Muscle of leg (tissue), 11 donors: ENCODE results near the gene ANO6. TPM values are rescaled to one million over a fixed set of nuclear protein-coding genes. Genes with fewer than 3 reads are reported as not detected.

Experiments
- DNase-seq: peaks from one replicate; pipeline ENCODE4 v3.0.0; 2013
- H3K27ac ChIP-seq: one replicate; pipeline ENCODE4 v1.5.1; 2013; ENCODE audit warnings: mild to moderate bottlenecking, low read length, control low read depth
- H3K27me3 ChIP-seq: one replicate; pipeline ENCODE4 v1.6.1; 2013; ENCODE audit warnings: low read length; ENCODE audit not compliant: control insufficient read depth, insufficient read depth
- H3K36me3 ChIP-seq: one replicate; pipeline ENCODE4 v1.6.1; 2013; ENCODE audit warnings: low read length; ENCODE audit not compliant: control insufficient read depth, insufficient read depth
- H3K4me1 ChIP-seq: one replicate; pipeline ENCODE4 v1.6.1; 2013; ENCODE audit warnings: low read length; ENCODE audit not compliant: control insufficient read depth, insufficient read depth
- H3K4me3 ChIP-seq: one replicate; pipeline ENCODE4 v1.5.1; 2013; ENCODE audit warnings: low read length, control low read depth
- H3K9me3 ChIP-seq: replicated peaks from 2 replicates; pipeline ENCODE4 v1.6.1; 2013; ENCODE audit warnings: low read depth, low read length; ENCODE audit not compliant: control insufficient read depth
- WGBS: methylation state at CpG from one replicate; pipeline ENCODE4 v1.1.5; 2013; ENCODE audit warnings: missing lambda C conversion rate; ENCODE audit not compliant: insufficient coverage; 5-methylcytosine and 5-hydroxymethylcytosine counted together
- polyA plus RNA-seq, 8 donors: library from polyadenylated mRNA; unstranded; fragments of 120-200 nt; gene quantifications; one replicate each; pipeline versions ENCODE4 v1.2.1 to v1.2.3, GENCODE V29; 2013; ENCODE audit warnings: inconsistent platforms in 1 of 8, low replicate concordance in 1 of 8; ENCODE audit not compliant: insufficient read length in 8 of 8, insufficient read depth in 1 of 8
- total RNA-seq: library from RNA; stranded (reverse); fragments of 120-200 nt; gene quantifications from one replicate; pipeline ENCODE4 v1.2.4, GENCODE V29; 2013

The ANO6 gene
- total and polyA plus RNA-seq, 9 donors: 38.7 to 61.7 (median 56.7) TPM

DNA sequence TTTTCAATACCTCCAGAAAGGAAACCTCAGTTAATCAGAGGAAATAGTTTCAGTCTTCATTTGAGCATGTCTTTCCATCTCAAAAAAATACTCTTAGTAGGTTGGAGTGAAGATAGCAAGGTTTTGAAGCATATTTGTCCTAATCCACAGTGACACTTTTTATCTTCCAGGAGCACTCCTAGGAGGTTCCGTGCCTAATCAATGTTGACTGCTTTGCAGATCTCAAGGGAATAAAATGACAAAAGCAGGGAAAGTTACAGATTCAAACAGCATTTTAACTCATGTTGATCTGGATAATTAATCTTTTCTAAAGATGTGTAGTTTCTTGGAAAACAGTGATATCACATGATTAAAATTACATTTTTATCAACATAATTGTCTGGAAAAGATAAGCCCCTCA, 213.9 kb downstream of the ANO6 start:
- no CpG with 5 or more reads among the region's 1 CpG for WGBS
- Histone ChIP-seq H3K4me1 (no peaks in the 10 kb centered on the region), H3K27me3 (no peaks in the 10 kb centered on the region), H3K36me3 (peaks cover 40% of the 10 kb centered on the region), H3K4me3 (no peak overlapping the region), H3K9me3 (peaks cover 2% of the 10 kb centered on the region), H3K27ac (no peak overlapping the region)
- no peak for DNase-seq

GRCh38 chr12:45431126-45431525, 215.2 kb downstream of the ANO6 start:
- Histone ChIP-seq H3K4me1 (peaks cover 3% of the 10 kb centered on the region), H3K9me3 (peaks cover 2% of the 10 kb centered on the region), H3K27me3 (no peaks in the 10 kb centered on the region), H3K4me3 (no peak overlapping the region), H3K36me3 (peaks cover 40% of the 10 kb centered on the region), H3K27ac (no peak overlapping the region)
- 86% methylated on average over 1 of the region's 5 CpGs for WGBS
- DNase-seq: no peak

DNA sequence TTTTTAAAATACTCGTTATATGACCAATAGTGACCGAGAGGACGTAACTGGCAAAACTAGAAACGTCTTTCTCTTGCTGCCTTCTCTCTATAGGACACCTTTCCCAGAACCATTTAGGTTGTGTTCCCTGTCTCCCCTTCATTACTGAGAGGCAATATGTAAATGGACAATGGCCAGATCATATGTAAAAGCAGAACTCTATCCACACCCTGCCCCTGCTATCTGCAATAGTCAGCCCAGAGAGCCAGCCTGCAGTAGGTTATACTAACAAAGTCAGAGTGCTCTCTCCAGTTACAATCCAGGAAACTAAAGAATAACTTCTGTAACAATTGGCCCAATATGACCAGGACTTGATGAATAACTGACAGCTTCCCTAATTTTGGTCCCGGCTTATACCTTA, 216.8 kb downstream of the ANO6 start:
- Histone ChIP-seq H3K9me3 (peaks cover 2% of the 10 kb centered on the region), H3K27ac (no peak overlapping the region), H3K4me3 (no peak overlapping the region), H3K4me1 (peaks cover 3% of the 10 kb centered on the region), H3K36me3 (peaks cover 29% of the 10 kb centered on the region), H3K27me3 (no peaks in the 10 kb centered on the region)
- WGBS: 100% methylated on average over 1 of the region's 5 CpGs
- DNase-seq: no peak

- Histone ChIP-seq H3K4me3 (no peak overlapping the region), H3K27ac (no peak overlapping the region), H3K27me3 (no peaks in the 10 kb centered on the region), H3K36me3 (peaks cover 23% of the 10 kb centered on the region), H3K9me3 (peaks cover 2% of the 10 kb centered on the region), H3K4me1 (peaks cover 3% of the 10 kb centered on the region)
- DNase-seq: no peak
- 50% methylated on average over 2 of the region's 6 CpGs for WGBS
Measured at GRCh38 chr12:45433441-45433868, 217.6 kb downstream of the ANO6 start.

GRCh38 chr12:45434094-45434493, 218.2 kb downstream of the ANO6 start:
- WGBS: no CpG with 5 or more reads among the region's 7 CpGs
- H3K27ac ChIP-seq: no peak overlapping the region
- no peak for DNase-seq
- H3K36me3 ChIP-seq: peaks cover 20% of the 10 kb centered on the region
- H3K4me3 ChIP-seq: no peak overlapping the region
- peaks cover 2% of the 10 kb centered on the region for H3K9me3 ChIP-seq
- no peaks in the 10 kb centered on the region for H3K27me3 ChIP-seq
- H3K4me1 ChIP-seq: peaks cover 3% of the 10 kb centered on the region

DNA sequence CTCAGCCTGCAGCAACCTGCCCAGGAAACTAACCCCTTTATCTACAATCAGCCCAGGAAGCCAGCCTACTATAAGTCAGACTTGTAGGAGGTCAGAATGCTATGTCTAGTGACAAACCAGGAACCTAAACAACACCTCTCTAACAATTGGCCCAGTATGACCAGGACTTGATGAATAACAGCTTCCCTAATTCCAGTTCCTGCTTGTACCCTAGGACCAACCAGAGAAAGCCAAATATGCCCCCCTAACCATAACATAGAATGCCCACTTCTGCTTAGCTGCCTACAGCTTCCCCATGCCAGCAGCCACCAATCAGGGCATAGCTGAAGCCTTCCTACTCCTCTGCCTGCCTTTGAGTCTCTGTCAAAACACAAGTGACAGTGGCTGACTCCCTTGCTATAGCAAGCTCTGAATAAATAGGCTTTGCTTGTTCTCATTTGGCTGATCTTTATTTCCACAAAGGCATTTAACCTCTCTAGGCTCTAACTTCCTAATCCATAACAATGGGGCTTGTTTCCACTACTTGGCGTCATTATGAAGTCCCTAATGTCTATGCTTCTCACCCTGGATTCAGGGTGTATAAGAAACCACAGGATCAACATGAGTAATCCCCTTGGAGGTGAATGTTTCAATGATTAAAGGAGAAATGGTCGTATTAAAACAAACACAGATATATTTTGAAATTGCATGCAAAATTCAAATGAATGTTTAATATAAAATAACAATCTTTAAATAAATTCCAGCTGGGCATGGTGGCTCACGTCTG, 220.2 kb downstream of the ANO6 start:
- WGBS: no CpG with 5 or more reads among the region's 3 CpGs
- peak; percentile 35 for DNase-seq
- no peak overlapping the region for H3K27ac ChIP-seq

DNA sequence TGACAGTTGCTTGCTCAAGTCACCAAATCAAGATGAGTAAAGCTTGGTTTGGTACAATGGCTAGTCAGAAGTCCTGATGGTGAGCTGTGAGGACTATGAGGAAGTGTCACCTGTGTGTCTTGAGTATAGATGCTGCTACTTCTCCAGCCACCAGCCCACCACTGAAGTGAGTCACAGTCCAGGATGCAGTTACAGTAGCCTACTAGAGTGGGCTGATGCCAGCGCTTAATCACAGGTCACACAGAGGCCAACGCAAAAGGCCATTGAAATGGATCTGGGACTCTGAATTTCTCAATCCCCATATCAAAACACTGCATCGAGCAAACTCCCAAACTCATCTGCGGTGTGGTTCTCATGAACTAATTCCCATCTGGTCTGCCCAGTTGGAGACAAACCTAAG, 223.1 kb downstream of the ANO6 start:
- Histone ChIP-seq H3K4me1 (peaks cover 3% of the 10 kb centered on the region), H3K9me3 (peaks cover 12% of the 10 kb centered on the region), H3K27me3 (no peaks in the 10 kb centered on the region), H3K4me3 (no peak overlapping the region), H3K27ac (no peak overlapping the region), H3K36me3 (no peaks in the 10 kb centered on the region)
- WGBS: no CpG with 5 or more reads among the region's 4 CpGs
- no peak for DNase-seq

More for the DNA sequence above, 220.2 kb downstream of the ANO6 start:
- peaks cover 4% of the 10 kb centered on the region for H3K9me3 ChIP-seq
- no peak overlapping the region for H3K4me3 ChIP-seq
- H3K4me1 ChIP-seq: peaks cover 3% of the 10 kb centered on the region
- peaks cover 12% of the 10 kb centered on the region for H3K36me3 ChIP-seq
- H3K27me3 ChIP-seq: no peaks in the 10 kb centered on the region

- H3K4me1 ChIP-seq: no peaks in the 10 kb centered on the region
- no peak for DNase-seq
- no peaks in the 10 kb centered on the region for H3K36me3 ChIP-seq
- H3K27me3 ChIP-seq: no peaks in the 10 kb centered on the region
- WGBS: 80% methylated on average over 1 of the region's 1 CpG
- H3K27ac ChIP-seq: no peak overlapping the region
- H3K9me3 ChIP-seq: peaks cover 19% of the 10 kb centered on the region
- H3K4me3 ChIP-seq: no peak overlapping the region
Measured at GRCh38 chr12:45446013-45446412, 230.1 kb downstream of the ANO6 start.

DNA sequence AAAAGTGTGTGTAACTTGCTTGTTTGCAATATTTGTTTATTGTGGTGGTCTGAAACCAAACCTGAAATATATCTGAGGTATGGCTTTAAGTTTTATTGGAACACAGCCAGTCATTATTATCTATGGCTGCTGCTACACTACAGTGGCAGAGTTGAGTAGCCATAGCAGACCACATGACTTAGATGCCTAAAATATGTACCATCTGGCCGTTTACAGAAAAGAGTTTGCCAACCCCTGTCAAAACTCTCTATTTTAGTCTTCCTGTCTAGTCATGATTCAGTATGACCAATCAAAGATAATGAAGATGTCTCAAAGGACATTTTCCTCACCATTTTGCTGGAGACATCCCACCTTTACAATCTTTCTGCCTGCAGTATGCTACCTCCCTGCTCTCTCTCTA, 242.3 kb downstream of the ANO6 start:
- H3K4me3 ChIP-seq: no peak overlapping the region
- DNase-seq: no peak
- no peaks in the 10 kb centered on the region for H3K36me3 ChIP-seq
- no peaks in the 10 kb centered on the region for H3K4me1 ChIP-seq
- no peaks in the 10 kb centered on the region for H3K9me3 ChIP-seq
- WGBS: no CpG with 5 or more reads among the region's 1 CpG
- H3K27me3 ChIP-seq: no peaks in the 10 kb centered on the region
- H3K27ac ChIP-seq: no peak overlapping the region

DNA sequence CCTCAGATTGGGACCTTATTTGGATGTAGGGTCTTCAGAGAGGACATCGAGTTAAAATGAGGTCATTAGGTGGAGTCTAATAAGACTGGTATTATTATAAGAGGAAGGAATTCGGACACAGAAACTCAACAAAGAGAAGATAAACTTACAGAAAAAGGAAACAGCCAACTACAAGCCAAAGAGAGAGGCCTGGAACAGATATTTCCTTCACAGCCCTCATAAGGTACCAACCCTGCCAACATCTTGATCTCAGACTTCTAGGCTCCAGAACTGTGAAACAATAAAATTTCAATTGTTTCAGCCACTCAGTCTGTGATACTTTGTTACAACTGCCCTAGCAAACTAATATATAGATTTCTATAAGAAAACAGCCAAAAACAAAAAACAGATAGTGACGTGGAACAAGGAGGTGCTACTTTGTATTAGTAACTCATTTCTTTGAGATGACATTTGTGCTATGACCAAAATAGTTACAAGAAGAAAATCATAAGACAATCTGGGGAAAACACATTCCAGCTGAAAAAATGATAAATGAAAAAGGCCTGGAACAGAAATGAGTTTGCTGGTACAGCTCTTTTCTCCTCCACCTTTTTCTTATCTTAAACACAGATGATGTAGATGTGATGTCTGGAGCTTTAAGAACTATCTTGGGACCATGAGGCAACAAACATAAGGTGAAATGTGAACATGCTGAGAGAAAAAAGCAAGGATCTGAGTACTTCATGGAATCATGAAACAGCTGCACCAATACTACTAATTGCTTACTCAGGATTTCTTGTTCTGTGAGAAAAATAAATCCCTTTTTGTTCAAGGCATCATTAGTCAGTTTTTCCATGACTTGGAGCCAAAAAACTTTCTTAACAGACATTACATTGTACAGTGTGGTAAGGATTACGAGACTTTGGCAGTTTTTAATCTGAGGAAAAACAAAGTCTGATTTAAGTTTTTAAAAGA, 243.2 kb downstream of the ANO6 start:
- Histone ChIP-seq H3K9me3 (no peaks in the 10 kb centered on the region), H3K27me3 (no peaks in the 10 kb centered on the region), H3K36me3 (no peaks in the 10 kb centered on the region), H3K4me3 (no peak overlapping the region), H3K27ac (no peak overlapping the region), H3K4me1 (no peaks in the 10 kb centered on the region)
- no CpG with 5 or more reads among the region's 4 CpGs for WGBS
- DNase-seq: peak; percentile 88
